ENCODE data around the gene SETBP1.
A peak's percentile ranks its signal among the peaks of the same experiment; 100 is the strongest.

Gene SETBP1

GRCh38 chr18:44651478-44651877 is 29.2 kb upstream of the SETBP1 start (continued):
- TF ChIP-seq ZNF398 (tag by site-specific recombination; IDR thresholded peaks at IDR 0.05): peak; percentile 73
- TF ChIP-seq ZBTB26 (tag by site-specific recombination; optimal IDR thresholded peaks at IDR 0.05): no peak
- TF ChIP-seq ZNF843 (tag by site-specific recombination; IDR thresholded peaks at IDR 0.05): 0 out of 2 replicates have a peak, but pooled peaks have one; percentile 12
- TF ChIP-seq ZNF366 (tag by site-specific recombination; conservative IDR thresholded peaks at IDR 0.05): 0 out of 2 replicates have a peak, but pooled peaks have one; percentile 13
- 0 out of 2 replicates have a peak, but pooled peaks have one; percentile 13 for TF ChIP-seq ZNF629 (tag by site-specific recombination; IDR thresholded peaks at IDR 0.05)
- TF ChIP-seq FEZF1 (tag by site-specific recombination; IDR thresholded peaks at IDR 0.05): 0 out of 2 replicates have a peak, but pooled peaks have one; percentile 12
- 0 out of 2 replicates have a peak, but pooled peaks have one; percentile 43 for TF ChIP-seq KLF8 (tag by site-specific recombination; IDR thresholded peaks at IDR 0.05)

- Histone ChIP-seq H3K27ac (ENCODE audit: extremely low read depth, low read depth, low read length) (no peak overlapping the region), H3K4me3 (ENCODE audit: low read depth, low read length) (no peak overlapping the region), H3K9me3 (ENCODE audit: control insufficient read depth, insufficient read depth, low read depth, low read length) (no peaks in the 10 kb centered on the region), H3K4me1 (ENCODE audit: control insufficient read depth, insufficient read depth, low read length) (peaks cover 10% of the 10 kb centered on the region; the same call in 1 of the 2 replicates), H3K36me3 (ENCODE audit: control insufficient read depth in 2 of 2, insufficient read depth in 1 of 2, low read length in 2 of 2) (no peaks in the 10 kb centered on the region)
- no peak for TF ChIP-seq ZNF654 (tag by site-specific recombination; IDR thresholded peaks at IDR 0.05; ENCODE audit: low read depth)
- TF ChIP-seq FEZF1 (tag by site-specific recombination; IDR thresholded peaks at IDR 0.05): no peak
- no peak for TF ChIP-seq BCL11B (tag by site-specific recombination; IDR thresholded peaks at IDR 0.05; ENCODE audit: low read depth)
- no peak for TF ChIP-seq SP7 (tag by site-specific recombination; IDR thresholded peaks at IDR 0.05)
- no peak for TF ChIP-seq ZNF223 (tag by site-specific recombination; IDR thresholded peaks at IDR 0.05)
- TF ChIP-seq ZFP69B (tag by site-specific recombination; IDR thresholded peaks at IDR 0.05): no peak
- ChIA-PET CTCF (interaction anchor here (0.6 to 0.9 kb wide), 2 partner anchors 75 to 734 kb away, joined by 3 to 7 read pairs; no protein-coding TSS in a partner anchor), POLR2A (interaction anchor here (0.6 kb wide), 2 partner anchors 27 to 78 kb away, joined by 8 read pairs; no protein-coding TSS in a partner anchor)
Observed at GRCh38 chr18:44651918-44652572, 28.6 kb upstream of the SETBP1 start.

- Histone ChIP-seq H3K27ac (ENCODE audit: extremely low read depth, low read depth, low read length) (no peak overlapping the region), H3K4me1 (ENCODE audit: control insufficient read depth, insufficient read depth, low read length) (peaks cover 10% of the 10 kb centered on the region; the same call in 1 of the 2 replicates), H3K9me3 (ENCODE audit: control insufficient read depth, insufficient read depth, low read depth, low read length) (no peaks in the 10 kb centered on the region), H3K4me3 (ENCODE audit: low read depth, low read length) (no peak overlapping the region), H3K36me3 (ENCODE audit: control insufficient read depth in 2 of 2, insufficient read depth in 1 of 2, low read length in 2 of 2) (no peaks in the 10 kb centered on the region)
- ChIA-PET POLR2A (no interaction called here), CTCF (no interaction called here)
- TF ChIP-seq ZNF146 (tag by site-specific recombination; IDR thresholded peaks at IDR 0.05) (no peak), SCRT2 (tag by site-specific recombination; IDR thresholded peaks at IDR 0.05) (no peak), ZNF121 (tag by site-specific recombination; IDR thresholded peaks at IDR 0.05) (no peak), ZNF175 (tag by site-specific recombination; IDR thresholded peaks at IDR 0.05) (no peak), PRDM10 (tag by site-specific recombination; IDR thresholded peaks at IDR 0.05) (no peak), ZNF148 (tag by site-specific recombination; IDR thresholded peaks at IDR 0.05; ENCODE audit: borderline replicate concordance) (no peak), ZNF449 (tag by site-specific recombination; IDR thresholded peaks at IDR 0.05) (no peak), ZNF426 (tag by site-specific recombination; IDR thresholded peaks at IDR 0.05) (no peak)
Observed at GRCh38 chr18:44652722-44653121, 28.0 kb upstream of the SETBP1 start.
